ENCODE results near the gene COPS4.
"Not testable (repeated sequence)": the region's sequence is repeated elsewhere in the genome, so short reads cannot be mapped to it uniquely, and the experiment has no call there.

The COPS4 gene

GRCh38 chr4:83089410-83090157, 54.6 kb downstream of the COPS4 start:
- no peak for FAIRE-seq

DNA sequence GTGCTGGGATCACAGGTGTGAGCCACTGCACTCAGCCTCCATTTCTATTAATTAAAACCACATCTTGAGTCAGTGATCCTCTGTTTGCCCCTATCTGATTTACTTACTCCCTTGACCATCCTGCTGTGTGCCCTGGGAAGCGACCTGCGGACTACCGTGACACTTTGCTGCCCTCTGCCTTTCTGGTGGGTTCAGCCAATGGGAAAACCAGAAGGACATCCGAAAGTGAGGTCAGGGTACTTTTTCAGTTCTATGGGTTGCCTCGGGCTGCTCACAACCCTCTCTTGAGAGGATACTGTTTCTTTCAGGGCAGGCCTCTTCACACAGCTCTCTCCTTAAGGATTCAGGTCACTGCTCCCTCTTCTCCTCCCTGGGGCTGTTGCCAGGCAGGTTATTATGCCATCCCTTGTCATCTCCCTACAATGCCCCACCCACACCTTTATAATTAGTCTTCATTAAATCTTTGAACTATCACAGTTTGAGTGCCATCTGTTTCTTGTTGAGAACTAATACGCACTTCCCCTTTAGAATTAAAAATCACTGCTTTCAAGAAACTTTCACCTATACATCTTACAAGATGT, 58.2 kb downstream of the COPS4 start:
- FAIRE-seq = no peak

DNA sequence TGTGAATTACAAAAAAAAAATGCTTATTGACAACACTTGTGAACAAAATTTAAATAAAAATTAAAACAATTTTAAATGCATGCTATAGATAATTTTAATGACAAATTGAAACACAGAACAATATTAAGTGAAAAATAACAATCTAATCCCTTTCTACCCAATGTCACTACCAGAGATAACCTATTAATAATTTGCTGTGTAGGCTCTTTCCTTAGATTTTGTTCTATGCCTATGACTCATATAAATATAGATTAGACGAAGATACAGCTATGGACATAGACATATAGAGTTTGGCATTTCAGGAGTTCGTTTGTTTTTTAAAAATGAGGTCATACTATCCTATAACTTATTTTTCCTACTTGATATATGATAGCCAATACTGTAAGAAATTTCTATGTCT, 61.4 kb downstream of the COPS4 start:
- FAIRE-seq = peak; percentile 25

DNA sequence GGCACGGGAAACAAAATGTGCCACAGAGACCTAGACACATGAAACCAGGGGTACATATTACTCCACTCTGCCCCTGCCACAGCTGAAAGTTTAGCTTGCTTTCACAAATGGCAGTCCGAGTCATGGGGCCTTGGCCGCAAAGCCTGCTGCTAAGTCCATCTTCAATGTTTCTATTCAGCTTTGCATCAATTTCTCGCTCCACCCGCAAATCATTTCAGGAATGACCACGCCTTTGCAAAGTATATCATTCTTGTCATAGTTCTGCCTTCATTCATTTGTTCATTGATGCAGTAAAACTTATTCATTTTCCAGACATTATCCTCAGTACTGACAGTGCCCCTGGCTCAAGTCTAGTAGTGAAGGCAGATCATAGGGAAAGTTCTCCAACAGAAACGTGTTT, 70.0 kb downstream of the COPS4 start:
- FAIRE-seq = no peak

- FAIRE-seq = no peak
These were observed 72.6 kb downstream of the COPS4 start for GRCh38 chr4:83107631-83108030.

- FAIRE-seq = no peak
These were observed 73.3 kb downstream of the COPS4 start for GRCh38 chr4:83108101-83108861.

DNA sequence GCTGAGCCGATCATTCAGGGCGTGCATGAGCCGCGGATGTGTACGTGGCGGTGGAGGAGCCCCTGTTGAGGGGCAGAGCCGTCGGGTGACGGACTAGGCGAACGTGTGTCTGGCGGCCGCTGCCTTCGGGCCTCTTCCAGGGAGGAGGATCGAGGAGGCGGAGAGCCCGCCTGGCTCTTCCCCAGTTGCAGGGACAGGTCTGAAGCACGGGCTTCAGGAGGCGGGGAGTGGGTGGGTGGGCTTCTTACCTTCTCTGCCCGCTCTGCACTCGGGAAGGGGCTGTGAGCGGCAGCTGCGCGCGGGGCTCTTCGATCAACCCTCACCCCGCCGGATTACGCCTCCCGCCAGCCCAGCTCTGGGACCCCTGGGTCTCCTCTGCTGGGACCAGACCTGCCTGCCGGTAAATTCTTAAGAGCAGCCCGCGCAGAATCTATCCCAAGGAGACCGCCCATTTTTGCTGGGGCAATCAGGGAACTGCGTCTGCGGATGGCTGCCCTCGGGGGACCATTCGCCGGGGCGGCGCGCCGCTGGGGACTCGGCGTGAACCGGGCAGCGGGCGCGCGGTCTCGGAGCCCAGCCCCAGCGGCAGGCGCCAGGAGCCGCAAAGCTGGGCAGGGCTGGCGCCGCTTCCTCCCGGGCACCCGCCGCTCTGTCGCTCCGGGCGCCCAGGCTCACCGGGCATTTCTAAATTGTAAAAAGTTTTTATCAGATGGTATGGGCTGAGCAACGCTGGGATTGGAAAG, 74.7 kb downstream of the COPS4 start:
- no peak for FAIRE-seq

GRCh38 chr4:83110223-83110945, 75.4 kb downstream of the COPS4 start:
- FAIRE-seq = no peak

DNA sequence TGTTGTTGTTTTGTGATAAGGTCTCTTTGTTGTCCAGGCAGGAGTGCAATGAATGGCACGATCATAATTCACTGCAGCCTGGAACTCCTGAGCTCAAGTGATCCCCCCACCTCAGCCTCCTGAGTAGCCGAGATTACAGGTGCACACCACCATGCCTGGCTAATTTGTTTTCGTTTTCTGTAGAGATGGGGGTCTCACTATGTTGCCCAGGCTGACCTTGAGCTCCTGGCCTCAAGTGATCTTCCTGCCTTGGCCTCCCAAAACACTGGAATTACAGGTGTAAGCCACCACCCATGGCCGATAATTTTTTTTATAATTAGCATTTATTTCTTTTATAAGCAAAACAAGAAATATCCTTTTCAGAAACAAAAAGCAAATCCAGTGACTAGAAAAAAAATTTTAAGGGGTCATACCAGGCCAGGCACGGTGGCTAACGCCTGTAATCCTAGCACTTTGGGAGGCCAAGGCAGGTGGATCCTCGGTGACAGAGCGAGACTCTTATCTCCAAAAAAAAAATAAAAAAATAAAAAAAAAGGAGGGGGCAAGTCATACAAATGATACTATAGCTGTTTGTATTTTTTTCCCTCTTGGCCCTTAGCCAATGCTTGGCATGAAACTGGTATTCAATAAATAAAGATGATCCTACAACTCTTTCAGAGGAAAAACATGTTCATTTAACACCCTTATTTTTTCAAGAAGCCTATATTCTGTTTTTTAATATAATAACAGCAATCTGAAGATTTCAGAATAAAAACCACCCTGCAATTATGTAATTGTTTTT, 76.2 kb downstream of the COPS4 start:
- no peak for FAIRE-seq

GRCh38 chr4:83111751-83112141, 76.8 kb downstream of the COPS4 start:
- FAIRE-seq = not testable (repeated sequence)

- no peak for FAIRE-seq
These were observed 77.2 kb downstream of the COPS4 start for GRCh38 chr4:83112231-83112630.

DNA sequence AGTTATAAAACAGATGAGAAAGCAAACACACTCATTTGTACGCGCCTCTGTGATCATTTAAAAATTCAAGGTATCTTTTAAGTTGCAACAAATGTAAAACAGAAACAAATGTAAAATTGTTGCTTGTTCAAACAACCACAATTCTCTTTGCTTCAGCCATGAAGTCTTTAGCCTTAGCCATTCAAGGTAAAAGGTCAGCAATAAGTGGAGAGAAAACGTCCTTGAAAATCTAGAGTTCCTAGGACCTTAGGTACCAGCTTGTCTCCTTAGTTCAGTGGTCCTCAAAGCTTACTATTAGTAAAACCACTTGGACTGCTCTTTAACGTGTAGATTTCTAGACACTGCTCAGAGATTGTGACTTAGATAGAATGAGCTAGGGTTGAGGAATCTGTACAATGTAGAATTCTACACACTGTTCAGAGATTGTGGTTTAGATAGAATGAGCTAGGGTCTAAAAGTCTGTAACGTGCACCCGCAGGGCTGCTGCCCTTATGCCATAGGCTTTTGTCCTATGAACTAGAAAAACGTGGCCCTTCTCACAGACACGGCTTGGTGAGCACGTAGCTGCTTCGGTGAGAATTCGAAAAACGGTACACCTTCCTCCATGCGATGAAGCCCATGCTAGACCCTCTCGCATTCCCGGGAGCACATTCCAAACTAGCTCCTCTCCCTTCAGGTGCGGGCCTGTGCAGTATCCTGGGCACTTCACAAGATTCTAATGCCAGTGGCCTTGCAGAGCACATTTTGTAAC, 77.9 kb downstream of the COPS4 start:
- FAIRE-seq = no peak

GRCh38 chr4:83113429-83113786, 78.4 kb downstream of the COPS4 start:
- no peak for FAIRE-seq

DNA sequence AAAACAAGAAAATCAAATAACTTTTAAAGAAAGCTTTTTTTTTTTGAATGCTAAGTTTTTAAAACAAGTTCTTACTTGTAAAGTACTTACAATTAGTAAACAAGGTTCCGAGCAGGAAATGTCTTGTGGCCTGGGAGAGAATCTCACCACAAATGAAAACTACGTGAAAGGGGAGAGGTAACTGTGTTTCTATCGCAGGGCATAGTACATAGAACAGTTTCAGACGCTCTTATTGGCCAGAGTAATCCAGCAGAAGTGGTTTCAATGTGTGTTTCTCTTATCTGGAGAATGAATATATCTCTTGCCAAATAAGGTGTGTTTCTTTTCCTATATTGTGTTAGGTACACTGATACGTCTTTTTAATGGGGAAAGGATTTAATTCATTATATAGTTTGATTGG, 79.6 kb downstream of the COPS4 start, which contains the start of gene PLAC8:
Gene PLAC8 (minus strand): TSS at position 154 of the 400 bp plus-strand sequence. CDS start 6,808 bp downstream, outside the sequence.
- no peak for FAIRE-seq

DNA sequence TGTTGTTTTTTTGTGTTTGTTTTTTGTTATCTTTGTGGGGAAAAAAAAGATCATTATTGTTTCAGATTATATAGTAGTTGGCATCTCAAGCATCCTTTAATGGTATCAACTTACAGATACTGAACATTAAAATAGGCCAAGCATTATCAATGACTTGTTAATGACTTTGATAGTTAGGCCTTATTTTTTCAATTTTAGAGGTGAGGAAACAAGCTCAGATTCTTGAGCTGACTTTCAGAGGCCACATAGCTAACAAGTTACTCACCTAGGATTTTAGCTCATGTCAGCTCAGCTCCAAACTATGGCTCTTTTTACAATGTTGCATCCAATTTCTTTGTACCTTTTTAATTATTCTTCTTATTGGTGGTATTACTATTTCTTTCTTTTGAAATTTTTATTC, 80.0 kb downstream of the COPS4 start:
- FAIRE-seq = no peak

DNA sequence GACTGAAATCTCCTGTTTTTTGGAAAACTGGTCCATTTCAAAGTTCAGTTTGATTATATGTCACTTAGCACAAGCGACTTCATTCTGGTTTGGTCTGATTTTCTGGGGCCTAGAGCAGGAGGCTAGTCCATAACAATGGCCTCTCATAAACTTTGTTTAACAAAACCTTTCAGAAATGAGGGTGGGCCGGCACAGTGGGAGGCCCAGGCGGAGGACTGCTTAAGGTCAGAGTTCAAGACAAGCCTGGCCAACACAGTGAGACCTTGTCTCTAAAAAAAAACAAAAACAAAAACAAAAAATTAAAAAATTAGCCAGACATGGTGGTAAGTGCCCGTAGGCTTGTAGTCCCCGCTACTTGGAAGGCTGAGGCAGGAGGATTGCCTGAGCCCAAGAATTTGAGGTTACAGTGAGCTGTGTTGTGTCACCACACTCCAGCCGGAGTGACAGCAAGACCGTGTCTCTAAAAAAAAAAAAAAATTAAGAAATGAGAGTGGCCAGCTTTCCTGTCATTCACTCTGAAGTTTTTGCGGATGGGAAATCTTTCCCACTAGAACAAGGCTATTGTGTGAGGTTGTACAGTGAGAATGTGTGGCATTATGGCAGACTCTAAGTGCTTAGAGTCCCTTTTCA, 80.8 kb downstream of the COPS4 start:
- no peak for FAIRE-seq

- no peak for FAIRE-seq
These were observed 83.9 kb downstream of the COPS4 start for GRCh38 chr4:83118869-83119268.

DNA sequence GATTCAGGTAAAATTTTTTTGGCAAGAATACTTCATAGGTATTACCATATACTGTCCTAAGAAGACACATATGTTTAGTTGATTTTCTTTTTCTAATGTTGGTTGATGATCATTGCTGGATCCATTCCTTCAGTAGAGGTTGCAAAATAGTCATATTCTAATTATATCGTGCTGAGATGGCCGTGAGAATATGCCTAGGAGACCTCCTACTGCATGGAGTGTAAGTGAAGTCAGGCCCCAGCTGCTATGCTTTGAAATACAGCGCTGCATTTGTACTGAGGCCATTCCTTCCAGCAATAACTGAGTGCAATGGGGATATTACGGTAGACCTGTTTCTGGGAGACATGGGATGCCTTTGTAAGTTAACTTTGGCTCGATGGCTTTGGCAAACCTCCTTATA, 86.3 kb downstream of the COPS4 start:
- no peak for FAIRE-seq

- FAIRE-seq = no peak
These were observed 89.3 kb downstream of the COPS4 start for GRCh38 chr4:83124111-83124780.

Measured in A204.1 (cell line).